Urothelium cell line (cell line): ENCODE measurements around the gene LILRB2.
"Not testable (repeated sequence)": the region's sequence is repeated elsewhere in the genome, so short reads cannot be mapped to it uniquely, and the experiment has no call there.

Experiments
- DNase-seq: peaks from one replicate; pipeline ENCODE4 v3.0.0; 2011; ENCODE audit warnings: low spot score, mixed read lengths
- FAIRE-seq: peaks from 2 replicates; lab custom pipeline; 2011; peaks lifted over from hg19 to GRCh38; lab: Jason Lieb, UNC

LILRB2 gene

DNA sequence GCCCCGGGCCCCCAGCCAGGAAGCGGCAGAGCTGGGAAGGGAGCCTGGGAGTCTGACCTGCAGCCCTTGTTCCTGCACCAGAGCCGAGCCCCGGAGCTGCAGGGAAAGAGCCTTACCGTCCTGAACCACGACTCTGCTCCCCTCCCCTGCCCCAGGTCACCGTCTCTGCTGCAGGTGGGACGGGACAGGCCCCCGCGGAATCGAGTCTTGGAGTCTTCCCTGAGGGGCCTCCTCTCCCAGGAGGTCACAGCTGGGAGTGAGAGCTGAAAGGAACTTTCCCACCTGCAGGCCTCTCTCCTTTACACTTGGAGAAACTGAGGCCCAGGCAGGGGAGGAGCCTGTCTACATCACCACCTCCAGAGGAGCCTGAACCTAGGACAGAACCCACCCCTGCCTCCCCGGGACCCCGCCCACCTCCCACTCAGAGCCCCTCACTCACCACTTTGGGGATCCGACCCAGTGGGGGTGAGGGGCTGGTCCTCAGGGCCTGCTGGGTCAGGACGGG lies 3.7 kb downstream of the LILRB2 start:
- not testable (repeated sequence) for DNase-seq, FAIRE-seq

DNA sequence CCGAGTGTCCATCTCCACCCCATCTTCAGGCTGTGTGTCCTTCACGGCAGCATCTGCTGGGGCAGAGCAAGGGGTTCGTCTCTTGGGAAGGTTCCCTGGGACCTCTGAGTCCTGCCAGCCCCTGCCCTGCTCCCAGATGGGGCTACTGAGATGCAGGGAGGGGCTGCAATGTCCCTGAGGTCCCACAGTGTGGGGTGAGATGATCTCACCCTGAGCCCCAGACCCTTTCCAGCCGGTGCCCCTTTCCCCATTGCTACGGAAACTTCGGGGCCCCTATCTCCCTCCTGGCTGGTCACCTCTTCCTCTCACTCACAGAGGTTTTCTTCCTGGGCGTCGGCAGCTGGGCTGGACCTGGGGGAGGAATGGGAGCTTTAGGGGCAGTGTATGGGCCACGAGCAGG lies 5.0 kb downstream of the LILRB2 start:
- DNase-seq, result no peak
- no peak for FAIRE-seq

GRCh38 chr19:54274516-54274915 lies 6.4 kb downstream of the LILRB2 start:
- FAIRE-seq, DNase-seq: not testable (repeated sequence)

- FAIRE-seq (no peak), DNase-seq (no peak)
Observed at GRCh38 chr19:54273821-54274220, 7.1 kb downstream of the LILRB2 start.

- DNase-seq, FAIRE-seq: not testable (repeated sequence)
Observed at GRCh38 chr19:54272181-54272580, 8.7 kb downstream of the LILRB2 start.

GRCh38 chr19:54271587-54271986 lies 9.3 kb downstream of the LILRB2 start:
- FAIRE-seq, DNase-seq: not testable (repeated sequence)

DNA sequence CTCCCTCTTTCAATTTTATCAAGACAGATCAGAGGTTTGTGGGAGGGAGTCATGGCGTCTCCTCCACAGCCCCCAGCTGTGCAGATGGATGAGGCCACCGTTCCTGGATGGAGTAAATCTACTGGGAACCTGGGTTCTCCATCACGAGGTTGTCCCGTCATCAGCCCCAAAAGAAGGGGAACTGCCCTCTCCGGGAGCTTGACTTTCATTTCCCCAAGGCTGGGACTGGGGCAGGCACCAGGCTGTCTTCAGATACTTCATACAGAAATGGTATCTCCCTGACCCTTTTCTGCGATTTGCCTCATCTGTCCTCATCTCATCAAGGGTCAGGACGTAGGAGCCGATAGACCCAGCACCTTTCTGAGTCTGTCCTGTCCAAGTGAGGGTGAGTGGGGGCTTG lies 9.8 kb downstream of the LILRB2 start:
- DNase-seq, result no peak
- no peak for FAIRE-seq

DNA sequence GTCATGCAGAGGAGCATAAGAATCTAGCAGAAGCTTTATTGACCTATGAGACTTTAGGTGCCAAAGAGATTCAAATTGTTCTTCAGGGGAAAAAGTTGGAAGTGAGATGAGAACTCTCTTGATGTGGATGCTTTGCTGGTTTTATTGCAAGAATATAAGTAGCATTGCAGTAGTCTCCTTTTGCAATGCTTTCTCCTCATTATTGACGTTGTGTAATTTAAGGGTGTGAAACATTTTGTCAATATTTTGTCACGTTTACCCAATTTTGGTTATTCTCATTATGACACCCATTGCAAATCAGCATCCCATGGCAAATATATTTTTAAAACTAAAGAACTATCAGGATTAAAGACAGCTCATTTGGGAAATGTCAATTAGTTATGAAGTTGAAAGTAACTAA lies 12.0 kb downstream of the LILRB2 start:
- DNase-seq, result no peak
- no peak for FAIRE-seq

DNA sequence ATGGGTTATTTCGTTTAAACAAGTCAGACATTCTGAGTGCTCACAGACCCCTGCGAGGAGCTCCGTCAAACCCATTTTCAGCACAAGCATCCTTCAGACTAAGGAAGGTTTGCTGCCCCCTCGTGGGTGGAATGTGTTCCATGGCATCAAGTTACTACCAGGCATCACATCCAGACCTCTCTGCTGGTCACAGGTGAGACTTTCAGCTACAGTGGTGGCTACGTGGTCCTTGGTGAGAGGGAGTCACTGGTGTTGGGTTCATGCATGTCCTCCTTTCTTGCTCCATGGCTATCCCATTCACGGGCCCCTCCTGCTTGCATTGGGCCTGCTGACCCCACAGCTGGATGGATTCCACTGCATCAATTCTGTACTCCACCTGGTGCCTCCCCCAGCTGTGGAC lies 14.8 kb downstream of the LILRB2 start:
- DNase-seq (peak; percentile 71), FAIRE-seq (peak; percentile 40)

DNA sequence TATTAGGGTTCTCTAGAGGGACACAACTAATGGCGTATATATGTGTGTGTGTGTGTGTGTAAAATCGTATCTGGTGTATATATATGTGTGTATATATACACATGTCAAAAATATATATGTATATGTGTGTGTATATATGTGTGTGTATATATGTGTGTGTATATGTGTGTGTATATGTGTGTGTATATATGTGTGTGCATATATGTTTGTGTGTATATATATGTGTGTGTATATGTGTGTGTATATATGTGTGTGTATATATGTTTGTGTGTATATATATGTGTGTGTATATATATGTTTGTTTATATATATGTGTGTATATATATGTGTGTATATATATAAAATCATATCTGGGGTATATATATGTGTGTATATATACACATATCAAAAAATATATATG lies 18.4 kb downstream of the LILRB2 start:
- DNase-seq (no peak), FAIRE-seq (no peak)

DNA sequence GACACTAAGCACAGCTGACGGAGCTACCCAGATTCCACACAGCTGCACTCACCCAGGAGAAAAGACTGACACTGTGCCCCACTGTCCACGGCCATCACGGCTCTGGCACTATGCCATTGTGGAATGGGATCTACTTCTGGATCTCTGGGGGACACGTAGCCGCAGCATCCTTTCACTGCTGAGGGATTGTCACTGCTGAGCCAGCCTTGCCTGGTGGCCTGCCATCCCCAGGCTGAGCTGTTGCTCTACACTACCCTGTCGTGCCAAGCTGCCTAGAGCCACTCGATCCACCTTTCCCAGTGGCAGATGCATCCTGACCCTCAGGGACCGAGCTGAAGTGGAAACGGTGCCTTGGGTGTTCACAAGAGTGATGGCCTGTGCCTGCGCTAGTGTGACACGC lies 18.8 kb downstream of the LILRB2 start:
- FAIRE-seq (no peak), DNase-seq (no peak)

GRCh38 chr19:54257116-54257480 lies 23.8 kb downstream of the LILRB2 start, which contains the start of gene LILRB5:
TSS of gene LILRB5 (minus strand) at chr19:54257273. CDS start at chr19:54257193, 80 bp downstream.
- FAIRE-seq, result no peak

GRCh38 chr19:54256250-54257115 lies 24.4 kb downstream of the LILRB2 start:
- no peak for DNase-seq
- FAIRE-seq, result no peak

More at GRCh38 chr19:54257116-54257480, 23.8 kb downstream of the LILRB2 start, which contains the start of gene LILRB5:
- DNase-seq, result no peak

GRCh38 chr19:54255105-54255775 lies 25.7 kb downstream of the LILRB2 start:
- no peak for DNase-seq
- no peak for FAIRE-seq

DNA sequence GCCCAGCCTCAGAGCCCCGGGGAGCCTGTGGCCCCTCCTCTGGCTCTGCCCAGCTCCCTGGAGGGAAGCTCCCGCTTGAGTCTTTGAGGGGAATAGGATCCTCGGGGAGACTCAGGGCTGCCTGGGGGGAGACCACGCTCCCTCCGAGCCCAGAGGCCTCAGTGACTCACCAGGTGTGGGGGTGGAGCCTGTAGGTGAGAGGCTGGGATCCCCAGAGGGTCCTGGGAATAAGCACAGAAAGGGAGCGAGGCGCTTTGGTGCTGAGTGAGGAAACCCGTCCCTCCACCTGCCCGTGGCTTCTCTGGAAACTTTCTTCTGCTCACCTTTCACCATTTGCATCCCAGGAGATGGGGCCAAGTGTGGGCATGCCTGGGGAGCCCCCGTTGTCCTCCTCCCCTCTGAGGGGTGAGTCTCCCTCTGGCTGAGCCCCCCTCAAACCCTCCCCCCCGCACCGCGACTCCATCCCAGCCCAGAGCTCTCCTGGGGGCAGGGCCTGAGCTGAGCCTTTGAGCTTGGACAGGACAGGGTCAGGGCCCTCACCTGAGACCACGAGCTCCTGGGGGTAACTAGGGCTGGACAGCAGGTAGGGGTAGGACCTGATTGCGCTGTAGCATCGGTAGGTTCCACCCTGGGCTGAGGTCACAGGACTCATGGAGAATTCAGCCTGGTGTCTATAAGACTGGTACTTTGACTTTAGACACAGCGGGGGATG lies 26.6 kb downstream of the LILRB2 start:
- FAIRE-seq, result no peak
- no peak for DNase-seq

DNA sequence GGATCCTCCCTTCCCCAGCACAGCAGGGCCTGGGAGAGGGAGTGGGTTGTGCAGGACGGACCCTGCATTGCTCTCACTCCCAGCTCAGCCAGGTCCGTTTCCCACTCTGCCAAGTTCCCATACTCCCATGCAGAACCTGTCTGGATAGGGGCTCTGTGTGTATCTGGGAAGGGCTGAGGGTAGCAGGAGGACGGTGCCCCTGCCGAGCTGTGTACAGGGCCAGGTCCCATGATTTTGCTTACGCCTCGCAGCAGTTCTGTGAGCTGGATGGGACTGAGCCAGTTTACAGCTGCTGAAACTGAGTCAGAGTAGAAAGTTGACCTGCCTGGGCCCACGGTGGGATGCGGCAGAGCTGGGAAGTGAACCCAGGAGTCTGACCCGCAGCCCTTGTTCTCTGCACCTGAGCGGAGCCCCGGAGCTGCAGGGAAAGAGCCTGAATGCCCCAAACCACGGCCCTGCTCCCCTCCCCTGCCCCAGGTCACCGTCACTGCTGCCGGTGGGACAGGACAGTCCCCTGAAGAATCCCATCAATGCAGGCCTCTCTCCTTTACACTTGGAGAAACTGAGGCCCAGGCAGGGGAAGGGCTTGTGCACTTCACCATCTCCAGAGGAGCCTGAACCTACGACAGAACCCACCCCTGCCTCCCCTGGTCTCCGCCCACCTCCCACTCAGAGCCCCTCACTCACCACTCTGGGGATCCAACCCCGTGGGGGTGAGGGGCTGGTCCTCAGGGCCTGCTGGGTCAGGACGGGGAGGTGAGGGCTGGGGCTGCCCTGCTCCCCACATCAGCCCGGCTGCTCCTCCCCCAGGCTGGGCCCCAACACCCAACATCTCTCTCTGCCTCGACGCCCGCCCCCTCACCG lies 27.3 kb downstream of the LILRB2 start:
- DNase-seq (no peak), FAIRE-seq (no peak)

- DNase-seq (no peak), FAIRE-seq (no peak)
Observed at GRCh38 chr19:54252845-54253244, 28.1 kb downstream of the LILRB2 start.

DNA sequence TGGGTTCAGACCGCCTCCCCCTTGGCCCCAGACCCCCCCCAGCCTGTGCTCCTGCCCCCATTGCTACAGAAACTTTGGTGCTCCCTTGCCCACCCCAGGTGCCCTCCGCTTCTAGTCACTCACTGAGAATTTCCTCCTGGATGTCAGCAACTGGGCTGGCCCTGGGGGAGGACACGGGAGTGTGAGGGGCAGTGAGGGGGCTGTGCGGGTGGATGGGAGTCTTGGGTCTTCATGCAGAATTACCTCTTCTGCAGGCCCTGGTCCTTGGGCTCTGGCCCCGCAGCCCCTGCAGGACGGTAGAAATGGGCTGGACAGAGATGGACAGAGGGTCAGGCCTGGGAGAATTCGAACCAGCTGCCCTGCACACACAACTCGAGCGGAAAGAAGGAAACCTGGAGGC lies 28.7 kb downstream of the LILRB2 start:
- FAIRE-seq, result no peak
- no peak for DNase-seq

- DNase-seq (no peak), FAIRE-seq (no peak)
Observed at GRCh38 chr19:54248016-54248601, 32.8 kb downstream of the LILRB2 start.
